HuH-7.5 (cell line): ENCODE results near the gene ONECUT3.
"Not testable (repeated sequence)": the region's sequence is repeated elsewhere in the genome, so short reads cannot be mapped to it uniquely, and the experiment has no call there.

Experiments used
- DNase-seq: peaks from one replicate; pipeline ENCODE4 v3.0.0; 2011; ENCODE audit warnings: low spot score

Gene ONECUT3

DNA sequence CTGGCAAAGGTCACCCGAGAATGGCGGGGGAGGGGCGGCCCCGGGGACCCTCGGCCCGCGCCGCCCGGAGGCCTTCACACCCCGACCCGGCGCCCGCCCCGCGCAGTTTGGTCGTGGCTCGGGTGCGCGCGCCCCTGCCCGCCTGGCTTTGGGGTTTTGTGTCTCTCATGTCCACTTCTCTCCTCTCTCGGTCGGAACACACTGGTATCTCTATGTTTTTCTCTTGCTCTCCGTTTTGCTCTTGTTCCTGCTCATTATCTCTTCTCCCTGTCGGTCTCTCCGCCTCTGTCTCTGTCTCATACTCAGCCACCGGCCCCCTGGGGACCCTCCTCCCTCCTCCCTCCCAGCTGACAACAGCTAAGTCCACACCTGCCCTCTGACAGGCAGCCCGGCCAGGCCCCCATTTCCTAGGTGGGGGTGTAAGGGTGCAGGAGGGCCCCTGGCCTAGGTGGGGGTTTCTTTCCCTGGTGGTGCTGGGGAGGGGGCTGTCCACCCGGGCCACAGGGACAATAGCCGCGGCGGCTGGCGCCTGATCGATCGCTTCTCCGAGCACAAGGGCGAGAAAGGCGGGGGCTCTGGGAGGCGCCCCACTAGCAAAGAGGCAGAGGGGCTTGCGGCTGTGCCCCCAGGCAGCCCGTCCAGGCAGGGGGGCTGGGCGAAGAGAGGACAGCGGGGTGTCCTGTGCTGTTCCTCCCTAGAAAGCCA is 2.3 kb downstream of the ONECUT3 start:
- DNase-seq = no peak

DNA sequence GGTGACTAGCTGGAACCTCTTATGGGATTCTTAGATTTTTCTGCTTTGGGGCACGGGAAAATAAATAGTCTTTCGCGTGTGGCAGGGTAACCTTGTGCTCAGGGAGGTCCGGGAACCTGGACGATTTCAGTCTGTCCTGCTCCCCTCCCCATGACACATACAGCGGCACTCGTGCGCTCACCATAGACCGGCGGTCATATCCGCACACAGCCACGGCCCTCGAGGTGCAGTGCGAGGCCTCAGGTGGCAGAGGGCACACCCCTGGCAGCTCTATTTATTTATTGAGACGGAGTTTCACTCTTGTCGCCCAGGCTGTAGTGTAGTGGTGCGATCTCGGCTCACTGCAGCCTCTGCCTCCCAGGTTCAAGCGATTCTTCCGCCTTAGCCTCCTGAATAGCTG is 3.0 kb downstream of the ONECUT3 start:
- DNase-seq = peak; percentile 77

DNA sequence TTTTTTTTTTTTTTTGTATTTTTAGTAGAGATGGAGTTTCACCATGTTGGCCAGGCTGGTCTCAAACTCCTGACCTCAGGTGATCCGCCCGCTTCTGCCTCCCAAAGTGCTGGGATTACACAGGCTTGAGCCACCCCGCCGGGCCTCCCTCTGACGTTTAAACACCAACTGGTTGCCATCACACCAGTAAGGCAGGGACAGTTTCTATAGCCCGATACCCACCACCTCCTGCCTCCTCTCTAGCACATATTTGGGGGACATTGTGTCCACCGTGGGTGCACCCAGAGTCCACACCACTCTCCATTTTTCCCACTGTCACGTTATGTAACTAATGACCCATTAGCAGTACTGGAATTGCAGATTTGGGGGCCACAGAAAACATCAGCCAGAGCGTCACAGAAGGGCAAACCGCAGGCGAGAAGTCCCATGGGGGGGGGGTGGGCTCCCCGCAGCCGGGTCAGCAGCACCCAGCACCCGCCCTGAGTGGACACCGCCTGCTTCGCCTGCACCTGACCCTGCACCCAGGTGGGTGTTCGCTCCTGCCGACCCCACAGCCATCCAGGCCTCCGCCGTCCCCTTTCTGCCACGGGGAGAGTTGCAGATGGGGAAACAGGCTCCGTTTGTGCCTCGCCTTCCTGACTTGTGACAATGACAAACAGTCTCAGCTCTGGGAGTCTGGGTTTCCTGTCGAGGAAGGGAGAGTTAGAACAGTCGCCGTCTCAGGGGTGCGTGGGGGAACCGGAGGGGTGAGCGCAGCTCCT is 3.6 kb downstream of the ONECUT3 start:
- no peak for DNase-seq

DNA sequence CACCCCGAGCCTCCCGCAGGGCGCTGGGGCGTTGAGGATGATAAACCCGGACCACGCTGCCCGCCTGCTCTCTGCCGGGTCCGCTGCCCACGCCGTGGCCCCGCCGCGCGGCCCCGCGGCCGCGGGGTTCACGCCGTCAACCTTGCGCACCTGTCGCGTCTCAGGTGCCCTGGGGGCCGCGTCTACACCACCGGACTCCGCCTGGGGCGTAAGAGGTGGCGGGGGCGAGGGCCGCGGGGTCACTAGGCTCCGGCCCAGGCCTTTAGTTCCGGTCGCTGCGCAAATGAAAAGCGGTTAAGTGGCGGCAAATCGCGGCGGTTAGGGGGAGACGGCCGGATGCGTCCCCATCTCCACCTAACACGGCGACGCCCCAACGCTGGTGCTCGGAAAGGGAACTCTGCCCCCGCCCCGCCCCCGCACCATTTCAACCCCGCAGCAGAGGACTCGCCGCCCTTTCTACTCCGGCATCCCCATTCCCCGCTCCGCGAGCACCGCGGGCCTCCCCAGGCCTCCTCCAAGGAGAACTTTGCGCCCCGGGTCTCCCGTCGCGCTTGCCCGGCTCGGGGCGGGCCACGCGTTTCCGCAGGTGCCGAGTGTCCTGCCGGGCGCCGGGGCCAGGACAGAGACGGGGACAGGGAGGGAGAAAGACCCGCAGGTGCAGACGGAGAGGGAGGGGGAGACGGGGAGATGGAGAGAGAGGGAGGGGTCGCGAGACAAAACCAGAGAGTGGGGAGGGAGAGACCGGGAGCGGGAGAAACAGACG is 4.3 kb downstream of the ONECUT3 start:
- no peak for DNase-seq

DNA sequence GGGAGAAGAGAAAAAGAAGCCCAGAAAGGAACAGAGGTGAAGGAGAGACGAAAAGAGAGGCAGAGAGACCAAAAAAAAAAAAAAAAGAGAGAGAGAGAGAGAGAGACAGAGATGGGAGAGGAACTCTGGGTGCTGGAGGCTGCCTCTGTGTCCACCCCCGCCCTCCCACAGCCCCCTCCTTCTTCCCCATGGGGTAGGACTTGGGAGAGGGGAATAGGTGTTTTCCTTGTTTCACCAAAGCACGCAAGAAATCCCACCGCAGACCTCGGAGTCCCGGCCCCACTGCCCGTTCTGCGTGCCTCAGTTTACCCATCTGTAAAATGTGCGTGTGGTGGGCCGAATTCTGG is 4.9 kb downstream of the ONECUT3 start:
- DNase-seq = no peak

DNA sequence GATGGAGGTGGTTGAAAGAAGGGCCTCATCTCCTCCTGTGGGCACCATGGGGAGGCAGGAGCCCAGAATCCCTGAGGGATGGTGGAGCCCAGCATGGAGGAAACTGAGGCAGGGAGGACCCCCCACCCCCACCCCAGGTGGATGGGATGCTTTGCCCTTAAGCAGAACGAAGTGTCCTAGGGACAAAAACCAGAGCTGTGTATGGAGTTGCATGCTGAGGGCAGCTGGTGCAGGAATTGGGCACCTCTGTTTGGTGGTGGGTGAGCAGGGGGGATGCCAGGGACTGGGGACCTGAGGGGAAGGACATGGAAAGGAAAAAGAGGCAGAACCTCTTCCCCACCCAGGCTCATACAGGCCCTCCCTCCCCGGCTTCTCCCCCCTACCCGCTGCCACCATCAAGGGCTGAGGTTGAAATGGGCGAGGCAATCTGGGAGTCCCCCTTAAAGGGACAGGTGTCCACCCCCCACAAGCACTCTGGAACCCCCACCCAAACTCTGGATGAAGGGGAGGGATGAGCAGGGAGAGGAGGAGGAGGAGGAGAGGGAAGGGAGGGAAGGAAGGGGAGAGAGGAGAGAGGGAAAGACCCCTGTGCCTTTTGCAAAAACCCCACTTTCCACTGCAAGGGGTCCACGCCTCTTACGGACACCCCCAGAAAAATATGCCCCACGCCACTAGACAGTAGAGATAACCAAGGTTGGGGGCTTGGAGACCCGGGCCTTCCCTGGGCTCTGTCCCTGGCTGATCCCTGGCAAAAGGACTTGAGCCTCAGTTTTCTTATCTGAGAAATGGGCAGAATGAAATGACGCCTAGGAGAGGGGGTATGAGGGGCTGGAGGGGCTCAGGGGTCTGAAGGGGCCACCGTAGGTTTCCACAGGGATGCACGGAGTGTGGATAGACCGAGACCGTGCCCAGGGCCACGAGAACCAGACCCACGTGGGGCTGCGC is 5.9 kb downstream of the ONECUT3 start:
- no peak for DNase-seq

DNA sequence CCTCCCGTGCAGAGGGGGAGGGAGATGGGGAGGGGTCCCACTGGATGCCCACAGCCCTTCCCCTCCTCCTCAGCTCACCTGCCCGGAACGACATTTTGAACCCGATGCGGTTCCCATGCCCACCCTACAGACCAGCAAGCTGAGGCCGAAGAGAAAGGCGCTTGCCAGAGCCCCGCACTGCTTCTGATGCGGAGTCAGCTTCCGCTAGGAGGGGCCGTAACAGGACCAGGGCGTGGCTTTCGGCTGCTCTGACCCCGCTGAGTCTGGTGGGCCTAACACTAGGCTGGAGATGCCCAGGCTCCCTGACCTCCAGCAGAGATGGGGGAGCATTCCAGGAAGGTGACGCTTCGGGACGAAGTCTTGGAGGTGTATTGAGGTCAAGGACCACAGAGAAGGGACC is 6.7 kb downstream of the ONECUT3 start:
- DNase-seq = no peak

DNA sequence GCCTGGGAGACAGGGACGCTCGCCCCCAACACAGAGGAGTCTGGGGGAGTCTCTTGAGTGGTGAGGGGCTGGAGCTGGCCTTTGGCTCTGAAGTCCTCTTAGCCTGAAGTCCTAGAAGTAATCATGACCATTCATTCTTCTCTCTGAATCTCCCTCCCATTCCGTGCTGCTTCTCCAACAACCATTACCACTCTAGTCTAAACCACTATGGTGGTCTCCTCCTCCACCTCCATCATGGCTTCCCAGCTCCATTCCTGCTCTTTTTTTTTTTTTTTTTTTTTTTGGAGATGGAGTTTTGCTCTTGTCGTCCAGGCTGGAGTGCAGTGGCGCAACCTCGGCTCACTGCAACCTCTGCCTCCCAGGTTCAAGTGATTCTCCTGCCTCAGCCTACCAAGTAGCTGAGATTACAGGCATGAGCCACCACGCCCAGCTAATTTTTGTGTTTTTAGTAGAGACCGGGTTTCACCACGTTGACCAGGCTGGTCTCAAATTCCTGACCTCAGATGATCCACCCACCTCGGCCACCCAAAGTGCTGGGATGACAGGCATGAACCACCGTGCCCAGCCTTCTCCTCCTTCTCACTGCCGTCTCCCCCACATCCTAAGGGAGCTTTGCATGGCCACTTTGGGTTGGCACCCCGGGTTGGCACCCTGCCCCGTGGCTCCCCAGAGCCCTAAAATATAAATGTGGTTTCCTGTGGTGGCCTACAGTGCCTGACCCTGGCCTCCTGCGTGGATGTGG is 7.7 kb downstream of the ONECUT3 start:
- not testable (repeated sequence) for DNase-seq

DNA sequence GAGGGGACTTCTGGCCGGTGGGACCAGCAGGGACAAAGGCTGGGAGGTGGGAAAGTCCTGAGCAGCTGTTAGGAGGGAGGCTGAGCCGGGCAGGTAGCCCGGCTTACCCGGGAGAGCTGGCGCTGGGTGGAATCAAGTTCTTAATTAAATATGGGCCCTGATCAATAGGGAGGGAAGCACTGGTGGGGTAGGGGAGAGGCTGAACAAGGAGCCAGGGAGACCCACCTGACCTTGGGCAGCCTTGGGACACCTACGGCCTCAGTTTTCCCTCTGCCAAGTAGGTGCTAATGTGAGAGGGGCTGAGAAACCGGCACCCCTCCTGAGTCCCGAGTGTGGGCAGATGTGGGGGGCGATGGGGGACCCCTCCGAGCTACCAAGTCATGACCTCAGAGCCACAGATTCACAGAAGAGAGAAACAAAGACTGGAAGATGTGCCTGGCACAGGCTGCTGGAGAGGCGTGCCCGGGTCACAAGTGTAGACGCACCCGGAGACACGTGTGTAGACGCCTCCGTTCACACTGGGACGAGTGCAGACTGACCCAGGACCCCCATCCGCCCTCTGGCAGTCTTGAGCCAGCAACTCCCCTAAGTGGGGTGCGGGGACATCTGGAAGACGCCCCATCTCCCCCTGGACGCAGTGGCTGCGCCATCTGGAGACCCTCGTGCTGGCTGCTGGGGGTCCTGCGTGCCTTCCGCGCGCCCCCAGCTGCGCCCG is 8.4 kb downstream of the ONECUT3 start:
- no peak for DNase-seq

DNA sequence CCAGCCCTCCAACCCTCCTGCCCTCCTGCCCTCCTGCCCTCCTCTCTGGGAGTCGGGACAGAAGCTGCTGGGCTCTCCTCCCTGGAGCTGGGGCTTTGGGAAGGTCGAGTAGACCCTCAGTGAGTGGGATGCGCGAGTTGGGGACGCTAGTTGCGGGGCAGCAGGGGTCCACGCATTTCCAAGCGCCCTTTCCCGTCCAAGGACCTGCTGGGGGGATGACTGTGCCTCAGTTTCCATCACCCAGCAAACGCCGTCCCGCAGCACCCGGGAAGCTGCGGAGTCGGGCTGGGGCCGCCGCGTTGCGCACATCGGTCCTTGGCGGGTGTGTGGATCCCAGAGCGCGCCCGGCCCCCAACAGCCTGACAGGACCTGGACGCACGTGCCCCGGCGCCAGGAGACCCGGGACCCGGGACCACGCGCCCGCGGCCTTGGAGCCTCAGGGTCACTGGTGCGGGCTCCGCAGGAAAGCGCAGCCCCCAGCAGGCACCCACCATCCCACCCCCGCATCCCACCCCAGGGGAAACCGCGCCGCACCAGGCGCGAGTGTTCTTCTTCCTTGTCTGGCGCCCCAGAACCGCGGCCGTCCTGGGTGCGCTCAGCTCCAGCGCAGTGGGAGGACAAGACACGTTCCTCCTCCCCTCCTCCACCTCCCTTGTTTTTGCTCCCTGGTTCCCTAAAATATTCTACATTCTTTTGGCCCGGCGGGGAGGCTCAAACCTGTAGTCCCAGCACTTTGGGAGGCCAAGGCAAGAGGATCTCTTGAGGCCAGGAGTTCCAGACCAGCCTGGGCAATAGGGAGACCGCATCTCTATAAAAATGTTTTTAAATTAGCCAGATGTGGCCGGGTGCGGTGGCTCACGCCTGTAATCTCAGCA is 9.2 kb downstream of the ONECUT3 start:
- no peak for DNase-seq

DNA sequence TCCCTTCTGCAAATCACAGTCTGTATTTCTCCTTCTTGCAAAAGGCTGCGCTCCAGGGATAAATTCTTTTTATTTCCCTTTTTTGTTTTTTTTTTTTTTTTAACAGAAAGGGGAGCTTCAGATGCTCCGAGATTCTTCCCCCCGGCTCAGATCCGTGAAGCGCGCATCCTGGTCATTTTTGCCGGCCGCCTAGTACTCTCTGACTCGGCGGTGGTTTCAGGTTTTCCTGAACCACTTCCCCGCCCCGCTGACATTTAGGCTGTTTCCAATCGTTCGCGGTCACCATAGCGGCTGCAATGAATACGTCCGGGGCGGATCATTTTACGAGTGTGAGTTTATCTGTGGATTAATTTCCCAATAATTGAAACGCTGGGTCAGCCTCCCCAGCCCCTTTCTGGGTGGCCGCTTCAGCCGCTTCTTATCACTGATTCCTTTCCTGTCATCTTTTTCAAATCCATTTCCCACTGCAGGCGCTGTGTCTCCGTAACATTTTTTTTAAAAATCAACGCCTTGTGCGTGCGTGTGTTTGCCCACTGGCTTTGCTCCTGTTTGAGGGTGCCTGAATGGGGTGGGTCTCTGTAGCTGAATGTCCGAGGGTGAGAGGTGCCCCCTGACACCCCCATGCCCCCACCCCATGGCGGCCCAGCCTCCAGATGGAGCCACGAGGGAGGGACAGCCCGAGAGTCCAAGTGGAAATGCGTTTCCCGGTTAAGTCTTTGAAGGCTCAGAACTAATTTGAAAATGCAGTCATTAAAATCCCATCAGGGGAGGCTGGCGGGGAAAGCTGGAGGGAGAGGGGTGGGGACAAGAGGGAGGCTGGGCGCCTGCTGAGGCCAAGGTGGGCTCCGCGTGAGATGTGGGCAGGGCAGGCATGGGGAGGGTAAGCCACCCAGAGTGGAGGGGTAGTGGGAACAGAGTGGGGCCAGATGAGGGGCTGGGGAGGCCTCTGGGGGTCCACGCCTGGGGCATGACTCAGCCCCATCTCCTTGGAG is 10.6 kb downstream of the ONECUT3 start:
- no peak for DNase-seq

DNA sequence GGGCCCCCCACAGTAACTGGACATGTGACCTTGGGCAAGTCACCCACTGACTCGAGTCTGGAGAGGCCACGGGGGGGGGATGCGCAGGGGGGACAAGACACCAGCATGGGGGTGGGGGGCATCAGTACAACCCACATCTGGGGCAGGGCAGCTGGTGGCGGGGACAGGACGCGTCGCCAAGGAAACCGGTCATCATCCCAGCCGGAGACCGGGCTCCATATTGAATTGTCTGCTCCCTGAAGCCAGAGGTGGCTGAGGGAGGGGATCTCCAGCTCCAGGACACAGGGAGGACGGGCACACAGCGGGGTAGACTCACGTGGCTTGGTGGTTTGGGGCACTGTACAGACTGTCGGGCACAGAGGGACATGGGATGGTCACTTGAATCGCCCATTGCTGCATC is 11.4 kb downstream of the ONECUT3 start:
- DNase-seq = no peak

DNA sequence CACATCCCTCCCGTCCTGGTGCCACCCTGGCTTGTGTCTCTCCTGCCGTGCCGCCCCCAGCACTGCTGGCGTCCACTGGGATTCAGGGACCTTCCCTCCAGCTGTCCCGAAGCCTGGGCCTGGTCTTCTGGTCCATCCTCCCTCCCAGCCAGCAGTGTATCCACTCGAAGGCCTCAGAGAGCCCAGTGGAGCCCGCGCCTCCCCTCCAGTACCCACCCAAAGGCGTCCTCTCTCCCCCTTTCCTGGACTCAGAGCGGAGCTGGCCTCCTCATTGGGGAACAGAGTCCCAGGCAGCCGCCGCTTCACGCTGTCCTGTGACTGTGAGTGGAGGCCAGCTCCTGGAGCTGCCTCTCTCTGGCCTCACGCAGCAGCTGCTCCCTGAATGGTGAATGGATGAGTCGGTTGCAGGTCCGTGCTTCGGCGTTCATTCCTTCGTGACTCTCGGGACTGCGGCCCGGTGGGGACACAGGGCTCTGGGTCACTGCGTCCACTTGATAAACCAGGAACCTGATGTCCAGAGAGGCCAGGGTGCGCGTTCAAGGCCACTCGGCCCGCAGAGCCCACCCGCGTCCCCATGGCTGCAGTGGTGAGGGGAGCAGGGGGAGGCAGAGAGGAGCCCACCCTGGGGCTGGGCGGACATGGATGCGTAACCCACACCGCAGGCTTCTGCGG is 12.1 kb downstream of the ONECUT3 start:
- DNase-seq = no peak

DNA sequence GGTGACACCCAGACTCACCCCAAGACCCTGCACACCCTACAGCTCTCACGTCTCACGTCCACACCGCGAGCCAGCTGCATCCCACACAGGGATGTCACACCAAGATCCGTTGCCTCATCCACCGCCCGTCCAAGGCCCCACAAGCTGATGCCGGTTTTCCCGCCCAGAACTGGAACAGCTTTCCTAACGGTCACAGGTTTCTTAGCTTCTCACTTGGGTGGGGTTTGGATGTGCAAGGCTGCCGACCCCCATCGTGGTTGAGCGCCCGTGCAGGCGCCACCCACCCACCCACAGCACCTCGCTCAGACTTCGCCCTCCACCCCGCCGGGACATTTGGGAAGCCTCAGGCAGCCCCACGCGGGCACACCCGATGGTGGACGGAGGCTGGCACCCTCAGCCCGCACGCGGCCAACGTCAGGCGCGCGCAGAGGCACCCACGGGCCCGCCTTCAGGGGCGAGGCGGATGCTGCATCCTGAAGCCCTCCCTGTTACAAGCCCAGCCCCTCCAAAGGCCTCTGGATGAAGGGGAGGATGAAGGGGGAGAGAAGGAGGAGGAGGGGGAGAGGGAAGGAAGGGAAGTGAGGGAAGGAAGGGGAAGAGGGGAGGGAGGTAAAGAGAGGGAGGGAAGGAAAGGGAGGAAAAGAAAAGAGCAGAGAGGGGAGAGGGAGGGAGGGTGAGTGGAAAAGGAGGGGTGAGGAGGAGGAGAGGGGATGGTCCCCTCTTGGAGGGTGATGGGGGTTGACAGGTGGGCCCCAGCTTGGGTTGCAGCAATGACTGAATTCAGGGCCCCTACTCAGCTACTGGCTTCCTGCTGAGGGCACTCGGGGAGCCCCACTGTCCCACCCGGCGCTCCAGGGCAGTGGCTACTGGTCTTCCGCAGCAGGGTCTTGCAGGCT is 12.8 kb downstream of the ONECUT3 start:
- no peak for DNase-seq

DNA sequence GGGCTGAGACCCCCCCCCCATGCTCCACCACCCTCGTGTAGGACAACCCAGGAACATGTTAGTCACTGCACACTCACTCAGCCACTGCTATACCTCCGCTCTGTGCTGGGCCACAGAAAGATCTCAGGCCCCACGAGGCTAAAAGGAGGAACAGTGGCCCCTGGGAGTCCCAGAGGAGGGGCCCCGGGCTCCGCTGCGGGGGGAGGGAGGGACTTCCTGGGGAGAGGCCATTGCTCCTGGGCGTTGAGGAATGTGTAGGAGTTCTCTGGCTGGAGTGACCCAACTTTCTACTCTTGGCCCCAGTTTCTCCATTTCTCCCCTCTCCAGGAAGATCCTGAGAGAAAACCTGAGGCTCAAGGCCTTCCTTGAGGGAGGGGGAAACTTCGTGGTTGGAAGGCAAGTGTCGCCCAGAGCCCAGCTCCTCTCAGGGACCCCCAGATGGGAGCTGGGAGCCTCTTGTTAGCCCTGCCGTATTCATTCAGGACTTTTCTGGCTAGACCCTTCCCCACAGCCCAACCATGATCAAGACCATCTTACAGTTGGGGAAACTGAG is 13.6 kb downstream of the ONECUT3 start:
- DNase-seq = no peak

DNA sequence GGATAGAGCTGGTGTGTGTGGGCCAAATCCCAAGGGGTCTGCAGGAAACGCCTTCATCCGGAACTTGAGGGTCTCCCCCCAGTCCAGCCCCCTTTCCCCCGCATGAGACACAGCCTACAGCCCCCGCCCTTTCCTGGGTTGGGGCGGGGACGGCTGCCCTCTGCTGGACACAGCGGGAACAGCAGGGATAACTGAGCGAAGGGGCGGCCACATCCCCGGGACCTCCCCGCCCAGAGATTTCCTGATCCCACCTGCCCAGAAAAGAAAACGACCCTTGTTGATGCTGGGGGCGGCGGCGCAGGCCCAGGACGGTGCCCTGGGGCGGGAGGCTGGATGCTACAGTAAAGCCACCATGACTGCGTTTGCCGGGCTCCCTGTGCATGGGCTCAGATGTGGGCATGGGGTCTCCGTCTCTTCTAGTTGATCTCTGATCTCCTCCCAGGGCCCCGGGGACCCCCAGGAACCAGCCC is 14.2 kb downstream of the ONECUT3 start:
- peak; percentile 96 for DNase-seq
